ENCODE results near the gene SLC7A8.

DNA sequence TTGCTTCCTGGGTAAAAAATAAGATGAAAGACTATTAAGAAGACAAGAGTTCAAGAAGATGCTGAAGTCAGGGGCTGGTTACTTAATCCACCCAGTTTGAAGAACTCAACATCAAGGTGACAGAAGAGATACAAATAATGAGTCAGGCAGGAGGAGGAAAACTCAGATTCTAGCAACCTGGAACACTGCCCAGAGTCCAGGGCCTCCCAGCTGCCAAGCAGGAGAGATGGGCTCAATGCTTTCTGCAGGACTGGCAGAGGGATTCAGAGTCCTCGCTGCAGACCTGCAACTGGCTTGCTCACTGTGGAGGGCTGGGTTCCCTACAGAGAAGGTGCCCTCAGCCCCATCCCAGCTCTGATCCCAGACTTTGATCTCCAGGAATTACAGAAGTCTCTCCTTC is 35.8 kb downstream of the SLC7A8 start:
- TF ChIP-seq CTCF (conservative IDR thresholded peaks at IDR 0.05 in 1 of 2, IDR thresholded peaks at IDR 0.05 in 1 of 2; ENCODE audit: extremely low read depth in 1 of 2, insufficient read depth in 1 of 2, low read depth in 1 of 2, low read length in 2 of 2) (no peak), EZH2 (IDR thresholded peaks at IDR 0.05; ENCODE audit: borderline replicate concordance, low read length) (no peak)
